H4 (cell line): ENCODE measurements around the gene JARID2. TPM values are rescaled to one million over a fixed set of nuclear protein-coding genes. Genes with fewer than 3 reads are reported as not detected.

Experiments used
- DNase-seq: peaks from one replicate; pipeline ENCODE4 v3.0.0-alpha.2; 2015; ENCODE audit warnings: low spot score
- total RNA-seq: library from RNA; depleted of rRNA; stranded (reverse); fragments of >200 nt; shearing (Covaris generic); gene quantifications from 2 replicates; pipeline ENCODE4 v1.2.3, GENCODE V29; 2014

The JARID2 gene
- total RNA-seq, 1 experiment from 2014 or later, result 6.0 TPM

DNA sequence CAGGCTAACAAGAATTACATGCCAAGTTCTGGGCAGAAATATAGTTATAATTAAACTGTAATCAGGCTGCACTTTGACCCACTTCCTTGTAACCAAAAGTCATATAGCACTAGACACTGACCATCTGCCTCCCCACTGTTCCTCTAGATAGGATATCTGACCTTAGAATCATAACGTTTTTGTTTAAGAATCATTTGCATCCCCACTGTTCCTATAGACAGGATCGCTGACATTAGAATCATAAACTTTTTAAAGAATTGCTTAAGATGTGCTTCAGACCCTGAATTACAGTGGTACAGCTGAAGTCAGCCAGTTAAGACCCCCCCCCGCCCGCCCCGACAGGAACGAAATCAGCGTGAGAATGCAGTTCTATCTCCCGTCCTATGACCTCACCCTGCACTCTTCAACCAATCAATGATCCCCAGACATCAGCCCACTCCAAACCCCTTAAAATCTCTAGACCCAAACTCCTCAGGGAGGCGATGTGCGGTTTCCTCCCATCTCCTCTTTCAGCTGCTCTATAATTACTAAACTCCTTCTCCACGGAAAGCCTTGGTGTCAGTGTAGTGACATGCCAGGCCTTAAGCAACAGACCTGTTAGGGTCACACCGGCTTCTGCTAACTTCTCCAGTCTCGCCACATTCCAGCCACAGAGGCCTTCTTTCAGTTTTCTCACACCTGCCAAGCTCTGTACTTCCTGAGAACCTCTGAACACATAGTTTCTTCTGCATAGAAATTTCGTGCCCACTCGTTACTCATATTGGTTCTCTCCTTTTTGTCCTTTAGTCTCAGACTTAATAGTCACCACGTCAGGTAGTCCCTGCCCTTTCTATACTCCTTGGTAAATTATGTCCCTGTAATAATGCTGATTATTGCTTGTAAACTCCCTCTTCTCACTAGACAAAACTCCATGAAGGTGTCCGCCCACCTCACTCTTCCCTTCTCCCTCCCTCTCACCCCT lies 323.4 kb downstream of the JARID2 start:
- no peak for DNase-seq

DNA sequence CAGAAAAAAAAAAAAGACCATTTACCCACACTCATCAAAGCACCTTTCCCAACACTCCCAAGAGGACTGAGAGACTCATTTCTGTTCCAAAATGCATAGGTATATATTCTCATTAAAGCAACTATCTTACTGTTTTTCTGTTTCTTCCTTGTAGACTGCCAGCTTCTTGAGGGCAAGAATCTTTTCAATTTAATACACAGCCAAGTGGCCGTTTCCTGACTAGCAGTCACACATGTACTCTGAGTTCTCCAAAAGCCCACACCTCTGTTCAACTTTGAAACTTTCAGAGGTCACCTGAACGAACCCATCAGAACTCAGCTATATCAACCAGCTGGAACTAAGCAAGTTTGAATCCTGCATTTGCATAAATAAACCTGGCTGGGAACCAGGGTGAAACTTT lies 324.3 kb downstream of the JARID2 start:
- no peak for DNase-seq
